GM18520 (cell line): ENCODE measurements around the gene FAM209A.
A peak's percentile ranks its signal among the peaks of the same experiment; 100 is the strongest.
"Not testable (repeated sequence)": the region's sequence is repeated elsewhere in the genome, so short reads cannot be mapped to it uniquely, and the experiment has no call there.

Experiments
- ATAC-seq: cut with Tn5 transposase; IDR thresholded peaks from one replicate; pipeline ENCODE4 v1.9.1; 2021; ENCODE audit not compliant: unreplicated experiment

Gene FAM209A

GRCh38 chr20:56537997-56538396 lies 13.5 kb downstream of the FAM209A start:
- no peak for ATAC-seq

GRCh38 chr20:56540415-56540814 lies 15.9 kb downstream of the FAM209A start:
- no peak for ATAC-seq

- ATAC-seq, result no peak
Observed at GRCh38 chr20:56542489-56543030, 18.0 kb downstream of the FAM209A start.

GRCh38 chr20:56551571-56551970 lies 27.0 kb downstream of the FAM209A start:
- ATAC-seq, result no peak

- no peak for ATAC-seq
Observed at GRCh38 chr20:56552911-56553629, 28.5 kb downstream of the FAM209A start.

GRCh38 chr20:56554869-56555268 lies 30.3 kb downstream of the FAM209A start:
- peak; percentile 94 for ATAC-seq

- ATAC-seq, result no peak
Observed at GRCh38 chr20:56558968-56559367, 34.4 kb downstream of the FAM209A start.

- not testable (repeated sequence) for ATAC-seq
Observed at GRCh38 chr20:56564526-56564925, 40.0 kb downstream of the FAM209A start.

GRCh38 chr20:56565511-56565910 lies 41.0 kb downstream of the FAM209A start:
- ATAC-seq, result no peak

- ATAC-seq, result no peak
Observed at GRCh38 chr20:56566621-56567020, 42.1 kb downstream of the FAM209A start.

GRCh38 chr20:56570832-56571231 lies 46.3 kb downstream of the FAM209A start:
- ATAC-seq, result no peak

- ATAC-seq, result no peak
Observed at GRCh38 chr20:56572172-56572571, 47.6 kb downstream of the FAM209A start.

GRCh38 chr20:56573986-56574385 lies 49.4 kb downstream of the FAM209A start:
- no peak for ATAC-seq

- no peak for ATAC-seq
Observed at GRCh38 chr20:56574531-56575142, 50.1 kb downstream of the FAM209A start.

GRCh38 chr20:56575157-56575556 lies 50.6 kb downstream of the FAM209A start:
- ATAC-seq, result no peak
